SH-SY5Y (cell line): ENCODE data around the gene WNT2.

Source experiments
- GATA2 ChIP-seq: IDR thresholded peaks from 2 replicates; pipeline ENCODE4 v1.6.1; 2011; ENCODE audit warnings: mild to moderate bottlenecking, low read depth, low read length
- GATA3 ChIP-seq: IDR thresholded peaks from 2 replicates; pipeline ENCODE4 v1.6.1; 2011; ENCODE audit warnings: low read depth, mild to moderate bottlenecking, low read length, moderate library complexity

- TF ChIP-seq GATA2, result no peak
- TF ChIP-seq GATA3, result no peak
Measured at GRCh38 chr7:117338020-117338419, 15.2 kb upstream of the WNT2 start.
